Activated T-cell treated with anti-CD3 and anti-CD28 coated beads, Interleukin-2, amount 50 U/mL, for 48 hours (primary cell): ENCODE results near the gene CARMIL1.

Experiments
- DNase-seq, 2 experiments: peaks; one replicate each; pipeline ENCODE4 v3.0.0-alpha.2; 2020

CARMIL1 gene

DNA sequence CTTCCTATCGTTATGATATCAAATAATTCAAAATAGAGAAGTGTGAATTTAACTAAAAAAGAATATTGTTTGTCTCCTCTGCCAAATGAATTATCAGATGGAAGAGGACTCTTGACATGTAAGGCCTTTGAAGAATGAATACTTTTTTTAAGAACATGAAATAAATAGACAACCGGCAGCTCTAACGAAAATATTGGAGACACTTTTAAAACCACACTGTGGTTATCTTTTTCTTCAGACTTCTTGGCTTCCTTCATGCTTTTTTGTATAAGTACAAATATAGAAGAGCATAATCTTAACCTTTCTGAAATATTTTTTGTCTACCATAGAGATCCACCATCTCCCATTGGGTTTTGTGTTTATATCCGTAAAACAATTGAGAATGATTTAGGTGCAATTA is 257.6 kb downstream of the CARMIL1 start:
- DNase-seq = no peak

- DNase-seq = no peak
Measured at GRCh38 chr6:25537349-25538018, 258.3 kb downstream of the CARMIL1 start.

- DNase-seq = no peak
Measured at GRCh38 chr6:25541228-25541627, 262.1 kb downstream of the CARMIL1 start.

DNA sequence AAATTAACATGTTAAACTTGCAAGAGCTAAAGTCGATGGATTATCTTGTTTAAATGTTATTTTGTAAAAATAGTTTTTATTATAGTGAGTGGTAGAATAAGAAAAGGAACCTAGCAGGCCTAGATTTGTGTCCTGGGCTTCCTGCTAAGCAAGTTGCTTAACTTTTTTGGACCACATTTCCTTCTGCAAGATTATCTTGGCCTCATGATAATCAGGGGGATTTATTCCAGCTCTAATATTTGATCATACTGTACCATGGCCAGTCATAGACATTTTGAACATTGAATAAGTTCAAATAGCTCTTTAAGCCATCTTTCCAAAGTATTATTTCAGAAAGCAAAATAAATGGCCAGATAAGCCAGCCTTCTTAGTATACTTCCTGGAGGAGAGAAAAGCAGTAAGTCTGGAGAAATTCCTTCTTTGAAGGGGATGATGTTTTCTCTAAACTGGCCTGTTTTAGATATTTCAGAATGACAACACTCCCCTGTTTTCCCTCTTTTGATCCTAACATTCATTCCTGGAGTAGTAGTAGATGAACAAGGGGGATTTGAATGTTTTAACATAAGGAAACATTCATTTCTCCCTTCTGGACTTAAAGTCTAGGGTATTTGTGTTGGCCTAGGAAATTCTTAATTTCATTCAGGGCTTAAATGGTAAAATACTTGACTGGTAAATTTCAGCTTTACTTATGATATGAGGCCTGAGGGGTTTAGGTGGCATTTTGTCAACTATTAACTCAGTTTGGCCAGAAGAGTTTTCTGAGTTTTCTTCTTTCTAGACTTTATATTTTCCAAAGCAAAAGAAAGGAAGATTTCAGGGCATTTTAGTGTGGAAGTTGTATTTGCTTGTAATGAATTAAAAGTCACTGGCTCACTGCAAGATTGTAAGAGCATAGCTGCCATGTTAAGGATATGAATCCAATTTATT is 264.1 kb downstream of the CARMIL1 start:
- no peak for DNase-seq

- DNase-seq = no peak
Measured at GRCh38 chr6:25544833-25545232, 265.7 kb downstream of the CARMIL1 start.

GRCh38 chr6:25547797-25548196 is 268.6 kb downstream of the CARMIL1 start:
- no peak for DNase-seq

GRCh38 chr6:25548451-25548850 is 269.3 kb downstream of the CARMIL1 start:
- DNase-seq = no peak

- DNase-seq = no peak
Measured at GRCh38 chr6:25550631-25551030, 271.5 kb downstream of the CARMIL1 start.

- no peak for DNase-seq
Measured at GRCh38 chr6:25553502-25553901, 274.3 kb downstream of the CARMIL1 start.

DNA sequence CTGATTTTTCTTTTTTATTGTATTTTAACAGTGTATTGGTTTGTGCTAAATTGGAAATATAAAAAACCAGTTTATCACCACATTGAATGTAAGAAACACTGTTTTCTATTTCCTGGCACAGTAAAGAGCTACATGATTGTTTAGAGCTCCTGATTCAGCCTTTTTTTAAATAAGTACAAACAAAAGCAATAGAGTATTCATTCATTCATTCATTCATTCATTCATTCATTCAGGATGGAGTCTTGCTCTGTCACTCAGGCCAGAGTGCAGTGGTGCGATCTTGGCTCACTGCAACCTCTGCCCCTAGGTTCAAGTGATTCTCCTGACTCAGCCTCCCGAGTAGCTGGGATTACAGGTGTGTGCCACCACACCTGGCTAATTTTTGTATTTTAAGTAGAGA is 276.0 kb downstream of the CARMIL1 start:
- no peak for DNase-seq

DNA sequence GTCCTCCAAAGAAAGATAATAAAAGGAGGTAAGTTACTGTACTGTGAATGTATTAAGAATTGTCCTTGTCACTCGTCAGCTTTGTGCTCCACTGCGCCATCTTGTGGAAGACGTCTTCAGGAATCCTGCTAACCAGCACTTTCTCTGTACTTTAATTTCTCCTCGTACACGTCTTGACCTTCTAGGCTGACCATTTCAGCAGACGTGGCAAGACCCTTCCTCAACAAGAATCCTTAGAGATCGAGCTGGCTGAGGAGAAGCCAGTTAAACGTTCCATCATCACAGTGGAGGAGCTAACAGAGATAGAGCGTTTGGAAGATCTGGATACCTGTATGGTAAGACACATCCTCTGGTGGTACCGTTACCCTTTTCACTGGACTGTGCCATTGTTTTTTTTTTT is 277.3 kb downstream of the CARMIL1 start:
- peak; percentile 85 for DNase-seq

GRCh38 chr6:25558155-25558817 is 279.1 kb downstream of the CARMIL1 start:
- no peak for DNase-seq

GRCh38 chr6:25560865-25561264 is 281.7 kb downstream of the CARMIL1 start:
- DNase-seq = no peak

DNA sequence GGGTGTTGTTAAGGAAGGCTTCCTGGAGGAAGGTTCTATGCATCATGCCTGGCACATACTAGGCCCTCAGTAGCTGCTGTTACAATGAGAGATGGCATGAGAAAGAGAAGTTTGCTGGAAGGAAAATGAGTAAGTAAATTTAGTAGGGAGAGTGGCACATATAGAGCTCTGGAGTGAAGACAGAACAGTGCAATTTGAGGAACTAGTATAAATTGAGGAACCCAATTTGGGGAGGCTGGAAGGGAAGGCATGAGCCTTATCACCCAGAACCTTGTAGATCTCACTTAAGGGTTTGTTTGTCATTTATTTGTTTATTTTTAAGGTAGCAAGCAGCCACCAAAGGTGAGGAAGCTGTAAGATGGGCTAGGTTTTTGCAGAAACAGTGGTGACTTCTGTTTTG is 285.8 kb downstream of the CARMIL1 start:
- no peak for DNase-seq

- no peak for DNase-seq
Measured at GRCh38 chr6:25570578-25570977, 291.4 kb downstream of the CARMIL1 start.

DNA sequence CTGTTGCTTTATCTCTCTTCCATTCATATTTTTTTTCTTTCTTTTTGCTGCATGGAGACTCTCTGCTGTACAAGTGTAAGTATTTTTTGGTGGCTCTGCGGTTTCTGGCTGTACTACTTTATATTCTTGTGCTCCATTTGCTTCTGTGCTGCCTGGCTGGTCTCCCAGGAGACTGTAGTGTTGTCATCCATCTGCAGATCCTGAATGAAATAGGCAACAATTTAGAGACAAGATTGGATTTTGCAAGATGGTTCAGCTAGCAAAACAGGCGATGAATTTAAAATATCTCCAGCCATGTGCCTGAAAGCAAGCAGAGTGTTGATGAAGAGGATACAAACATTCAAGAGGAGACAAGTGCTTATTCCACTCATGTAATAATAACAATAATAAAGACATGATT is 297.7 kb downstream of the CARMIL1 start:
- no peak for DNase-seq

GRCh38 chr6:25578538-25578937 is 299.4 kb downstream of the CARMIL1 start:
- DNase-seq = no peak

DNA sequence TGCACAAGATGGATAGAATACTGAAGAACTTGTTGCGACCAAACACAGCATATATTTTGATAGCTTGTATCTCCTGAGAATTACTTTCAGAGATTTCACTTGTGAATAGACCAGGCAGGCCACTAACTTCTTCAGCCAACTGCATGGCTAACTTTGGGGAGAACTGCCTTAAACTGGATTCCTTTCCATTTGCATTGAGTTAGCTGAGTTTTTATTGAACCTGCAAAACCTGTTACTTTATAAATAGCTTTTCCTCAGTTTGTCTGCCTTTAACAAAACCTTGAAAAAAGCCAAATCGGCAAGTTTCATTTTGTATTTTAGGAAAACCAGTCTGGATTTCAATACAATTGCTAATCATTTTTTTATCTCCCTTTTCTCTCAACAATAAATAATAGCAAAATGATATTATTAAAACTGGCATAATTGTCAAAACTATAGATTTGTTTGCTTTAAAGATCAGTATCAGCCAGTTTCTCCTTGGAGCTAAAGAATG is 300.3 kb downstream of the CARMIL1 start:
- no peak for DNase-seq

GRCh38 chr6:25579902-25580495 is 300.8 kb downstream of the CARMIL1 start:
- DNase-seq = no peak

GRCh38 chr6:25582101-25582500 is 302.9 kb downstream of the CARMIL1 start:
- DNase-seq = no peak

DNA sequence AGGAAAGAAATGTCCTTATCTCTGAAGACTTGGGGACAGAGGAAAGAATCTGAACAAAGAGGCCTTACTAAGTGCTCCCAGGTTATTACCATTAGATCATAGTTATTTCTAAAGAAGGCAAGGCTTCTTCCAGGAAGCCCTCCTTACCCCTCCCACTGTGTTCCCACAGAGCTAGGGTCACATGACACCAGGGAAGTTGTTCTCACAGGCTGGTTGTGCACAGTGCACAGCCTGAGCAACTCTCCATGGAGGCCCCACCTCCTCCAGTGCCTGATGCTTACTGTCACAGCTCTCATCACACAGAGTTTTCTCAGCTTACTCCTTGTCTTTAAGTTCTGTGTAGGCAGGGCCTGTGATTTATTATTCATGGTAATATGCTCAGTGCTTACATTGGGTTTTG is 303.9 kb downstream of the CARMIL1 start:
- no peak for DNase-seq

GRCh38 chr6:25583906-25584305 is 304.7 kb downstream of the CARMIL1 start:
- no peak for DNase-seq

GRCh38 chr6:25585225-25585624 is 306.1 kb downstream of the CARMIL1 start:
- no peak for DNase-seq
